GM19397 (cell line): ENCODE measurements around the gene MCF2L.

Experiments used
- ATAC-seq: cut with Tn5 transposase; IDR thresholded peaks from one replicate; pipeline ENCODE4 v1.9.1; 2021; ENCODE audit warnings: mild to moderate bottlenecking, moderate library complexity; ENCODE audit not compliant: unreplicated experiment

The MCF2L gene

GRCh38 chr13:112947796-112948195 is 21.2 kb upstream of the MCF2L start:
- no peak for ATAC-seq

- no peak for ATAC-seq
Measured at GRCh38 chr13:112951674-112952371, 17.2 kb upstream of the MCF2L start.

GRCh38 chr13:112952759-112953551 is 16.1 kb upstream of the MCF2L start:
- ATAC-seq: no peak

GRCh38 chr13:112953591-112954487 is 15.2 kb upstream of the MCF2L start:
- ATAC-seq: no peak

GRCh38 chr13:112954488-112955270 is 14.3 kb upstream of the MCF2L start:
- ATAC-seq: no peak

GRCh38 chr13:112955271-112955937 is 13.6 kb upstream of the MCF2L start:
- ATAC-seq: no peak

- ATAC-seq: no peak
Measured at GRCh38 chr13:112955956-112956355, 13.1 kb upstream of the MCF2L start.

GRCh38 chr13:112956571-112957294 is 12.3 kb upstream of the MCF2L start:
- no peak for ATAC-seq

GRCh38 chr13:112957295-112957677 is 11.7 kb upstream of the MCF2L start:
- ATAC-seq: no peak

GRCh38 chr13:112958127-112958989 is 10.7 kb upstream of the MCF2L start:
- ATAC-seq: no peak

GRCh38 chr13:112959206-112959605 is 9.8 kb upstream of the MCF2L start:
- ATAC-seq: no peak

GRCh38 chr13:112959701-112960542 is 9.1 kb upstream of the MCF2L start:
- no peak for ATAC-seq

GRCh38 chr13:112960706-112961105 is 8.3 kb upstream of the MCF2L start:
- no peak for ATAC-seq

GRCh38 chr13:112961457-112962369 is 7.3 kb upstream of the MCF2L start:
- no peak for ATAC-seq

GRCh38 chr13:112962396-112962795 is 6.6 kb upstream of the MCF2L start:
- ATAC-seq: no peak

- no peak for ATAC-seq
Measured at GRCh38 chr13:112962911-112963625, 5.9 kb upstream of the MCF2L start.
